GM03348 (cell line): Measurements from ENCODE around the gene TFCP2.
A peak's percentile ranks its signal among the peaks of the same experiment; 100 is the strongest.

Source experiments
- DNase-seq: peaks from one replicate; pipeline ENCODE4 v3.0.0; 2012; ENCODE audit warnings: low spot score

The TFCP2 gene

DNA sequence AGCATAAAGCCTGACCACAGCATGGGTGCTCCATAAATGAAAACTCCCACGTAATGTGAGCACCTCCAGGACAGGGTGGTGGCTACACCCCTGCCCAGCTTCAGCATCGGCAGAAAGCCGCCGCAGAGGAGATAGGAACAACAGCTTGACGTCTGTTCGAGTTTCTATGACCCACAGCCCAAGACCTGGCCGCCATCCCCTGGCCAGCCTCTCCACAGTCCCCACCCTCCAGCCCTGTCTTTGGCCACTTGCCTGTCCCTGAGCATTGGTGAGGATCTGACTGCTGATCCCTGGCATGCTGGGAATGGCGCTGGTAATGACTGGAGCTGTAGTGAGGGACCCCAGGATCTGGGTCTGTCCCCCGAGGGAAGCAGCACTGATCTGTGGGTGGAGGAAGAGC, 23.6 kb upstream of the TFCP2 start:
- no peak for DNase-seq

DNA sequence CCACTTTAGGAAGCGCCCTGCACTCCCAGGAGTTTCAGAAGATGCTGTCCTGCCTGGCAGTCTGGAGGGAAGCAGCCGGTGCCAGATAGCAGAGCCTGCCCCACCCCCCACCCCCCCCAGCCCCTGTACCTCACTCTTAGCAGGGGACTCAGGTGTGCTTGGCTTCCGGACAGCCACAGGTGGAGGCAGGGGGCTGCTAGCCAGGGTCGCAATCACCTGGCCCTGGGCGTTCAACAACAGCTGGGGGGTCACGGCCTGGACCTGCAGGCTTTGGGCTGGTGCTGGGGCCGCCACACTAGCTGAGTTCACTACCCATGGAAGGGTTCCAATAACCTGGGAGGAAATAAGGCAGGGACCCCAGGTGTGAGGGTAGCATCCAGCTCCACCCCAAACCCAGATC, 22.9 kb upstream of the TFCP2 start:
- no peak for DNase-seq

- DNase-seq = no peak
Observed at GRCh38 chr12:51192284-51192671, 19.3 kb upstream of the TFCP2 start.

- DNase-seq = no peak
Observed at GRCh38 chr12:51191516-51192283, 18.8 kb upstream of the TFCP2 start.

DNA sequence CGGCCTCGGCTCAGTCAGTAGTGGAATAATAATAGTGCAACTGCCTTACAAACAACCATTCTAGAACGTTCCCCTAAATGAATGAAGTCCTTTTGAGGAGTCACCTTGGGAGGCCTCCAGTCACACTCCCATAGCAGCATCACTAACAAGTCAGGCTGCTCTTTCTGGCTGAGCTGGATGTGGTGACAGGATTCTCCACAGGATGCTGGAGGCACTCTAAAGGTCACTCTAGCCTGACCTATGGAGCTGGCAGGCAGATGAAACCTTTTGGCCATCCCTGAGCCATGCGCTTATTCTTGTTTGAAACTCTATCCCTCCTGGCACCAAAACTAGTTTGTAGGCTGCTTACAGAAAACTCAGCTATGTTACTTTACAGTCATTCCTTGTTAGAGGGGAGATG, 17.9 kb upstream of the TFCP2 start:
- DNase-seq = no peak

- DNase-seq = no peak
Observed at GRCh38 chr12:51189790-51190355, 16.9 kb upstream of the TFCP2 start.

DNA sequence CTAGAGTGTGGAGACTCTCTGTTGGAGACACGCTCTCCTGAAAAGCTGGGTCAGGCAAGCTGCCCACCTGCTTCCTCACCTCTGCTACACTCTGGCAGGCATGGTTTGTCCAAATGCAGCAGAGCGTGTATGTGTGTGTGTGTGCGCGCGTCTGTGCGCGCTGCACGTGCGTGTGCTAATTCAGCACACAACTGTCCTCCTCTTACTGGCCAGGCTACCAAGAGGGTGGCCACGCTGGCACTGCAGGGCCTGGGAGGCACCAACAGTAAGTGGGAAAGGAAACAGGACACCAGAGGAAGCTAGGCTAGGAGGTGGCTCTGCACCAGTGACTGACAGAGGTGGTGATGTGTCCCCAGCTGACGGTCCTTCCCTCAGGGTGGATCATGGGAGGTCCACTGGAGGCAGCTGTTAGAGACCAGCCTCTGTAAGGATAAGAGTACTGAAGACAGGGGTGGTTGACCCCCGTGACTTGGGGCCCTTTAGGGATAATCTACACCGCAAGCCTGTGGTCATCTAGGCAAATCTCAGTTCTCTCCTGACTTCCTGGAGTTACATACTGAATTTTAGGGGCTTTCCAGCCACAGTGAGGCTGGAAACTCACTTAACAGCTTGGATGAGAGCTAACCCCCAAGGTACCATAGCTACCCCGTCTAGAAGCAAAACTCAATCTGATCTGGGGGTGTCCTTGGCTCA, 15.6 kb upstream of the TFCP2 start:
- DNase-seq = no peak

GRCh38 chr12:51187370-51187987, 14.5 kb upstream of the TFCP2 start:
- no peak for DNase-seq

GRCh38 chr12:51186465-51187085, 13.6 kb upstream of the TFCP2 start:
- no peak for DNase-seq

- DNase-seq = no peak
Observed at GRCh38 chr12:51185171-51185717, 12.3 kb upstream of the TFCP2 start.

DNA sequence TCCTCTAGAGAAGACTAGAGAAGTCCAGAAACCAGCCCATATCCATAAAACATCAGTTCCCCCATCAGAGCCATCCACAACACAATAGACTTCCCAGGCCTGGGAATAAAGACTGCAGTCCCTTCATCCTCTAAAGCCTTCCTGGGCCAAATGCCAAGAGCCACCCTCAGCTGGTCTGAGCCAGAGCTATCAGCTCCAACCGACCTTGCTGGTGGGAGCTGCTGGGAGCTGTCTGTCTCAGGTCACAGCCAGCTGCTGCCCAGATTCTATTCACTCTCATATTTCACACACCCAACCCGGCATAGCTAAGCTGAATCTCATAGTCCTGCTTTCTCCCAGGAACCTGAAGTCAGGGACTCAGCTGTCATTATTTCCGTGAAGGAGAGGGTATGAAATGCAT, 10.9 kb upstream of the TFCP2 start:
- DNase-seq = no peak

DNA sequence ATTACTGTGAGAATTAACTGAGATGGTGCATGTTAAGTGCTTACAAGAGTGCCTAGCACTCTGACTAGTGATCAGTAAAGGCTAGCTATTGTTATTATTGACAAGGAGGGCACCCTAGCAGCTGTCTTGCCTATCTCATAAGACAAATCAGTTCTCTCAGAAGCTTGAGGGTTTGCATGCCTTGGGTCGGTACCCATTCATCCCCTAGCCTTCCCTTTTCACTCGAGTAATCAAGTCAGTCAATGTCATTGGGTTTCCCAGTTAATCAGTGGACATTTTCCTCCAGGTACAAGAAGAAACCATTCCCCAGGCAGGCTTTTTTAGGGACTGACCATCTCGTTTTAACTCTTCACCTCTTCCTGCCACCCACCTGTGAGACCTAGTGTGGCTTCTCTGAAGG, 10.4 kb upstream of the TFCP2 start:
- DNase-seq = no peak

GRCh38 chr12:51181558-51181957, 8.6 kb upstream of the TFCP2 start:
- no peak for DNase-seq

- DNase-seq = no peak
Observed at GRCh38 chr12:51177897-51178296, 5.0 kb upstream of the TFCP2 start.

DNA sequence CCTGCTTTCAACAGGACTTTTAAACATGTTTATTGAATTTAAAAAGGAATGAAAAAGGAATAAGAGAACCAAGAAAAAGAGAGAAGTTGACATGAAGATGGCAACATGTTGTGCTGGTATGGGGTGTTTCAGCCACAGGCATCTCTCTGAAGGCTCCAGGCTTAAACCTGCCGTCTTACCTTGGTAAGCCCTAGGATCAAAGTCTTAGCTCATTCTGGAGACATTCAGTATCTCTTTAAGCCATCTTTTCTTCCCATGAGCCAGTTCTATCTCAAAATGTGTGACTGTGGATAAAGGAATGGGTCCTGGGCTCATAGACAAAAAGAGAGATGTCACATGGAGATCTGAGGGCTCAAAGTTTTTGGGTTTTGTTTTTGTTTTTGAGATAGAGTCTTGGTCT, 1.6 kb upstream of the TFCP2 start:
- DNase-seq = no peak

DNA sequence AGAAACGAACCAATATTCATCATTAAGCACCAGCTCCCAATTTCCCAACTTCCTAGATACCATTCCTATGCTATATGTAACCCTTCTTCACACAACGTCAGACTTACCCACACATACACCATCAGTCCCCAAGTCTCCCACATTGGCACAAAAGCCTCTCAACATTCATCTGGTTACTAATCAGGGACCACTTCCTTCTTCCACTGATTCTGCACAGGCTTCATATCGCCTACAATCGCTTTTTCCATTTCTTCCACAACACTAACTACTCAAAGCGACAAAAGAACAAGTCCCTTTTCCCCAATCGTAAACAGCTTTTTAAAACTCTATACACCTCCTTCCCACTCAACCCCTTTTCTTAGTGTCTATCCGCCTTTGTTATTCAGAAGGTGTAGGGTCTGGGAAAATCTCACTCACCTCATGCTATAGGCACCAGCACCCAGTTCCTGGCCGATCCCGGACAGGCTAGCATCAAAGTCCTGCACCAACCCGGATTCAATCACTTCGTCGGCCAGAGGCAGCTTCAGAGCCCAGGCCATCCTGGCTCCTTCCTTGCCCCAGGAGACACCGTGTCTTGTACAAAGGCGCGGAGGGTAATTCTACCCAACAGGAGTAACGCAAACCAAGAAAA, 936 bp downstream of the TFCP2 start:
- DNase-seq = peak; percentile 45

- no peak for DNase-seq
Observed at GRCh38 chr12:51163795-51164194, 9.1 kb downstream of the TFCP2 start.

DNA sequence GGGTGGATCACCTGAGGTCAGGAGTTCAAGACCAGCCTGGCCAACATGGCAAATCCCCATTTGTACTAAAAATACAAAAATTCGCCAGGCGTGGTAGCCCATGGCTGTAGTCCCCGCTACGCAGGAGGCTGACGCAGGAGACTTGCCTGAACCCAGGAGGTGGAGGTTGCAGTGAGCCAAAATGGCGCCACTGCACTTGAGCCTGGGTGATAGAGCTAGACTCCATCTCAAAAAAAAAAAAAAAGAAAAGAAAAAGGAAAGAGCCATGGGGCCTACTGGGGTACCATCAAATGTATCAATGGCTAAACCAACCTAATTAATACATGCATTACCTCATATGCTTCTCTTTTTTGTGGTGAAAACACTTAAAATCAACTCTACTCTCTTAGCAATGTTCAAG, 10.7 kb downstream of the TFCP2 start:
- DNase-seq = no peak

DNA sequence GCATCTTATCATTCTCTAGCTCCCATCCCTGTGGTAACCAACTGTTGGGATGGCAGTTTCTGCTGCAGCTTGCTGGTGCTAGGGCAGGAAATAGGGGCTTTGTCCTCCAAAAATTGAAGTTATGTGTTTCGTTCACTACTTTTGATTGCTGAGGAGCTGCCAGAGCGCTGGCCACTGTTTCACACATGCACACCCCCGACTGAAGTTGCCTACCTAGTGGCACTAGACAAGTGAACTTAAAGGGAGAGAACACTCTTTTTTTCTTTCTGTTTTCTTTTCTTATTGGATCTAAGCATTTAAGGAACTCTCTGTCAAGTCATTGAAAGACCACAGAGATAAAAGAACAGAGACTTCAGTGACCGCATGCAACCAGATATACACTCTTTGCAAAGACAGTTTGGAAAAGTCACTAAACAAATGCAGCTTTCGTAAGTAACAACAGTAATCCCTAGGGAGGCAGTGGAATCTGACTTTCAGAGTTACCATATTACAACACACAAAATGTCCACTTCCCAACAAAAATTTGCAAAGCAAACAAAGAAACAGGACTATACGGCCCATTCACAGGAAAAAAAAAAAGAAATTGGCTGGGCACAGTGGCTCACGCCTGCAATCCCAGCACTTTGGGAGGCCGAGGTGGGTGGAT, 12.0 kb downstream of the TFCP2 start:
- DNase-seq = no peak

DNA sequence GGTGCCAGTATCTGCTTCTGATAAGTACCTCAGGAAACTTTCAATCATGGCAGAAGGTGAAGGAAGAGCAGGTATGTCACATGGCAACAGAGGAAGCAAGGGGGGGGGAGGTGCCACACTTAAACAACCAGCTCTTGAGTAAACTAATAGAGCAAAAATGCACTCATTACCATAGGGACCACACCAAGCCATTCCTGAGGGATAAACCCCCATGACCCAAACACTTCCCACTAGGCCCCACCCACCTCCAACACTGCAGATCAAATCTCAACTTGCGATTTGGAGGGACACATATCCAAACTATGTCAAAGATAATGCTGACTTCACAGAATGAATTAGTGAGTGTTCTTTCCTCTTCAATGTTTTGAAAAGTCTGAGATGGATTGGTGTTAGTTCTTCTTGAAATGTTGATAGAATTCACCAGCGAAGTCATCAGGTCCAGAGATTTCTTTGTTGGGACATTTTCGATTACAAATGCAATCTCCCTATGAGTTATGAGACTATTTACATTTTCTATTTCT, 16.6 kb downstream of the TFCP2 start:
- no peak for DNase-seq

DNA sequence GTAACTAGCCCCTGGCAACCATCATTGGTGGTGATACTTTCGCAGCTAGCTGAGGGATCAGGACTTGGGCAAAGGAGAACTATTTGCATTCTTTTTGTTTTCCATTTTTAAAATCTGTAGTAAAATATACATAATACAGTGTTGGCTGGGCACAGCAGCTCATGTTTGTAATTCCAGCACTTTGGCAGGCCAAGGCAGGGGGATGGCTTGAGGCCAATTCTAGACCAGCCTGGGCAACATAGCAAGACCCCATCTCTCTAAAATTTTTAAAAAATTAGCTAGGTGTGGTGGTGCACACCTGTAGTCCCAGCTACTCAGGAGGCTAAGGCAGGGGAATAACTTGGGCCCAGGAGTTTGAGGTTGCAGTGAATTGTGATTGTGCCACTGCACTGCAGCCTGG, 20.0 kb downstream of the TFCP2 start:
- DNase-seq = no peak
